Nephron progenitor cell (in vitro differentiated cells): ENCODE data around the gene NANOG.
"Not testable (repeated sequence)": the region's sequence is repeated elsewhere in the genome, so short reads cannot be mapped to it uniquely, and the experiment has no call there.

Experiments
- DNase-seq: peaks from one replicate; pipeline ENCODE4 v3.0.0; 2021
- H3K27ac Mint-ChIP-seq: 2 replicates; pipeline ENCODE4 v1.8.0; 2021; ENCODE audit warnings: mild to moderate bottlenecking, moderate library complexity, mixed read lengths
- H3K27me3 Mint-ChIP-seq: 2 replicates; pipeline ENCODE4 v1.8.0; 2021; ENCODE audit warnings: mild to moderate bottlenecking, low read depth, mixed read lengths; ENCODE audit not compliant: poor library complexity
- H3K36me3 Mint-ChIP-seq: 2 replicates; pipeline ENCODE4 v1.8.0; 2021; ENCODE audit warnings: low read depth, mixed read lengths
- H3K4me1 Mint-ChIP-seq: 2 replicates; pipeline ENCODE4 v1.8.0; 2021; ENCODE audit warnings: mixed read lengths
- H3K4me3 Mint-ChIP-seq: 2 replicates; pipeline ENCODE4 v1.8.0; 2021; ENCODE audit warnings: mild to moderate bottlenecking, moderate library complexity, mixed read lengths
- H3K9me3 Mint-ChIP-seq: 2 replicates; pipeline ENCODE4 v1.8.0; 2021; ENCODE audit warnings: mild to moderate bottlenecking, moderate library complexity, mixed read lengths
- CTCF ChIP-seq: fragments of 200-600 bp; sonication (generic); IDR thresholded peaks from 2 replicates; pipeline ENCODE4 v1.5.0; 2021; ENCODE audit warnings: antibody characterized with exemption

The NANOG gene

GRCh38 chr12:7788884-7789528 is at the start of gene NANOG:
Gene NANOG (plus strand): TSS chr12:7789402. CDS start chr12:7789615, 213 bp downstream.
- Mint-ChIP-seq H3K27me3 (peaks cover 55% of the 10 kb centered on the region), H3K4me1 (peaks cover 29% of the 10 kb centered on the region)
- not testable (repeated sequence) for H3K4me3 Mint-ChIP-seq, DNase-seq, H3K27ac Mint-ChIP-seq, H3K9me3 Mint-ChIP-seq, H3K36me3 Mint-ChIP-seq

GRCh38 chr12:7747246-7747645 is 42.0 kb upstream of the NANOG start, which contains the start of gene CLEC4C:
Gene CLEC4C (minus strand): TSS chr12:7747375. CDS start chr12:7747348, 27 bp downstream.
- no peak for DNase-seq
- TF ChIP-seq CTCF = no peak
- H3K27ac Mint-ChIP-seq = no peak within 1 kb of the TSS
- peaks cover 19% of the 10 kb centered on the region for H3K9me3 Mint-ChIP-seq
- no peaks in the 10 kb centered on the region for H3K36me3 Mint-ChIP-seq
- no peak within 1 kb of the TSS for H3K4me3 Mint-ChIP-seq
- H3K4me1 Mint-ChIP-seq = peaks cover 6% of the 10 kb centered on the region
- peaks cover 10% of the 10 kb centered on the region for H3K27me3 Mint-ChIP-seq

GRCh38 chr12:7748852-7749251 is 40.4 kb upstream of the NANOG start:
- Mint-ChIP-seq H3K27ac (peak overlapping the region; percentile 69), H3K27me3 (peaks cover 10% of the 10 kb centered on the region), H3K4me1 (peaks cover 6% of the 10 kb centered on the region), H3K9me3 (peaks cover 9% of the 10 kb centered on the region), H3K4me3 (no peak overlapping the region), H3K36me3 (no peaks in the 10 kb centered on the region)
- TF ChIP-seq CTCF = no peak
- DNase-seq = no peak

GRCh38 chr12:7749442-7749841 is 39.8 kb upstream of the NANOG start:
- TF ChIP-seq CTCF = no peak
- peaks cover 10% of the 10 kb centered on the region for H3K27me3 Mint-ChIP-seq
- no peak overlapping the region for H3K27ac Mint-ChIP-seq
- H3K4me3 Mint-ChIP-seq = no peak overlapping the region
- no peak for DNase-seq
- H3K9me3 Mint-ChIP-seq = peaks cover 5% of the 10 kb centered on the region
- peaks cover 6% of the 10 kb centered on the region for H3K4me1 Mint-ChIP-seq
- H3K36me3 Mint-ChIP-seq = no peaks in the 10 kb centered on the region

DNA sequence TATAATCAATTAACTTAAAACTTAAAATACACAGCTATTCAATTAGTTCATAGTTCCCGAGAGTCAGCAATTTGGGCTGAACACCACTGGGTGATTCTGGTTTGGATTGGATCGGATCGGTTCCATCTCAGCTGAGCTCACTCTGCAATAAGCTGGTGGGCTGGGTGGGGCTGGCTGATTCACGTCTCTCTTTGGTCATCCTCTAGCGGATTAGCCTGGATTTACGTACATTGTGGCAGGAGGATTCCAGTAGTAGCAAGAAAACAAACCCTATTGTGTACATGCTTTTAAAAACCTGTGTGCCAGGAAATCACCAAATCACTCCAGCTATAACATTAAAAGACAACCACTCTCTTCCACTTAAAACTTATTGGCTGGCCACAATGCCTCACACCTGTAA is 38.9 kb upstream of the NANOG start:
- Mint-ChIP-seq H3K4me1 (peaks cover 6% of the 10 kb centered on the region), H3K27me3 (peaks cover 10% of the 10 kb centered on the region), H3K36me3 (no peaks in the 10 kb centered on the region), H3K4me3 (no peak overlapping the region), H3K9me3 (peaks cover 5% of the 10 kb centered on the region), H3K27ac (no peak overlapping the region)
- TF ChIP-seq CTCF = no peak
- DNase-seq = no peak

DNA sequence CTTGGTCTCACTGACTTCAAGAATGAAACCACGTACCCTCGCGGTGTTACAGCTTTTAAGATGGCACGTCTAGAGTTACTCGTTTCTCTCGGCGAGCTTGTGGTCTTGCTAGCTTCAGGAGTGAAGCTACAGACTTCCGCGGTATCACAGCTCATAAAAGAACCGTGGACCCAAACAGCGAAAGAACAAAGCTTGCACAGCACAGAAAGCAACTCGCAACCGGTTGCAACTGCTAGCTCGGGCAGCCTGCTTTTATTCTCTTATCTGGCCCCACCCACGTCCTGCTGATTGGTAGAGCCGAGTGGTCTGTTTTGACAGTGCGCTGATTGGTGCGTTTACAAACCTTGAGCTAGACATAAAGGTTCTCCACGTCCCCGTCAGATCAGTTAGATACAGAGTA is 37.8 kb upstream of the NANOG start:
- peaks cover 8% of the 10 kb centered on the region for H3K27me3 Mint-ChIP-seq
- H3K27ac Mint-ChIP-seq = peak overlapping the region; percentile 66
- H3K4me3 Mint-ChIP-seq = no peak overlapping the region
- H3K36me3 Mint-ChIP-seq = no peaks in the 10 kb centered on the region
- H3K9me3 Mint-ChIP-seq = peaks cover 5% of the 10 kb centered on the region
- no peak for TF ChIP-seq CTCF
- DNase-seq = no peak
- peaks cover 6% of the 10 kb centered on the region for H3K4me1 Mint-ChIP-seq

GRCh38 chr12:7751941-7752922 is 37.0 kb upstream of the NANOG start:
- not testable (repeated sequence) for H3K4me3 Mint-ChIP-seq, H3K27ac Mint-ChIP-seq, H3K9me3 Mint-ChIP-seq, H3K27me3 Mint-ChIP-seq, H3K36me3 Mint-ChIP-seq, H3K4me1 Mint-ChIP-seq, DNase-seq

GRCh38 chr12:7755668-7756067 is 33.5 kb upstream of the NANOG start:
- H3K4me3 Mint-ChIP-seq, H3K9me3 Mint-ChIP-seq, DNase-seq, H3K27ac Mint-ChIP-seq, H3K36me3 Mint-ChIP-seq, H3K4me1 Mint-ChIP-seq, H3K27me3 Mint-ChIP-seq: not testable (repeated sequence)
